Sciatic nerve (tissue), 2 donors: Measurements from ENCODE around the gene WDR4. TPM values are rescaled to one million over a fixed set of nuclear protein-coding genes. Genes with fewer than 3 reads are reported as not detected.
"Not testable (repeated sequence)": the region's sequence is repeated elsewhere in the genome, so short reads cannot be mapped to it uniquely, and the experiment has no call there.

Source experiments
- ATAC-seq: fragments of 200-7000 bp; cut with Tn5 transposase; one replicate; pipeline ENCODE4 v1.9.1; 2020; ENCODE audit warnings: mild to moderate bottlenecking, moderate library complexity
- DNase-seq: peaks from one replicate; pipeline ENCODE4 v3.0.0-alpha.2; 2020; ENCODE audit warnings: low spot score
- intact Hi-C: fragments of 100-400 bp; cut with DNase I; formaldehyde crosslinking; loops from one replicate; pipeline ENCODE4 v1.14.2; 2022
- total RNA-seq: library from RNA; stranded (reverse); fragmentation: NEBNext Ultra II Directional; extraction: Animal tissue kit (Norgen Biotek cat#: 25700); gene quantifications from one replicate; pipeline ENCODE4 v1.2.1, GENCODE V29; 2021
- donor health status: DM: no; HTN: no; CAD: no.
- donor health status: DM: no; HTN: no; CAD: no.

Gene WDR4
- total RNA-seq, 1 donor from 2014 or later: 13.0 TPM

GRCh38 chr21:42845296-42845965, 33.9 kb downstream of the WDR4 start:
- intact Hi-C loops: no loop called here
- ATAC-seq: peak; percentile 50
- DNase-seq: peak; percentile 56

- DNase-seq: peak; percentile 47
- ATAC-seq: peak; percentile 55
- intact Hi-C loops: no loop called here
Observed at GRCh38 chr21:42844411-42845113, 34.8 kb downstream of the WDR4 start.

- no peak for ATAC-seq
- intact Hi-C loops: no loop called here
- no peak for DNase-seq
Observed at GRCh38 chr21:42843056-42843455, 36.3 kb downstream of the WDR4 start.

GRCh38 chr21:42841916-42842655, 37.3 kb downstream of the WDR4 start:
- intact Hi-C loops, ATAC-seq: not testable (repeated sequence)
- DNase-seq: peak; percentile 50

GRCh38 chr21:42841156-42841915, 38.0 kb downstream of the WDR4 start:
- DNase-seq (peak; percentile 37), ATAC-seq (no peak)
- intact Hi-C loops: no loop called here

- ATAC-seq: no peak
- peak; percentile 9 for DNase-seq
- intact Hi-C loops: no loop called here
Observed at GRCh38 chr21:42840411-42841155, 38.8 kb downstream of the WDR4 start.

GRCh38 chr21:42839271-42840231, 39.8 kb downstream of the WDR4 start:
- ATAC-seq: no peak
- intact Hi-C loops: no loop called here
- peak; percentile 47 for DNase-seq

GRCh38 chr21:42838212-42838690, 41.1 kb downstream of the WDR4 start:
- intact Hi-C loops, ATAC-seq, DNase-seq: not testable (repeated sequence)

GRCh38 chr21:42837421-42838211, 41.7 kb downstream of the WDR4 start:
- ATAC-seq (no peak), DNase-seq (peak; percentile 54)
- intact Hi-C loops: no loop called here

GRCh38 chr21:42836767-42837301, 42.5 kb downstream of the WDR4 start:
- ATAC-seq (no peak), DNase-seq (peak; percentile 54)
- intact Hi-C loops: no loop called here

- DNase-seq (no peak), ATAC-seq (no peak)
- intact Hi-C loops: no loop called here
Observed at GRCh38 chr21:42836402-42836666, 43.0 kb downstream of the WDR4 start.

GRCh38 chr21:42835611-42836401, 43.5 kb downstream of the WDR4 start:
- intact Hi-C loops: no loop called here
- no peak for ATAC-seq
- DNase-seq: peak; percentile 14

GRCh38 chr21:42835211-42835610, 44.1 kb downstream of the WDR4 start:
- ATAC-seq: no peak
- intact Hi-C loops: no loop called here
- peak; percentile 5 for DNase-seq

GRCh38 chr21:42834726-42835191, 44.6 kb downstream of the WDR4 start:
- ATAC-seq (no peak), DNase-seq (peak; percentile 54)
- intact Hi-C loops: no loop called here

- ATAC-seq (no peak), DNase-seq (peak; percentile 46)
- intact Hi-C loops: no loop called here
Observed at GRCh38 chr21:42833859-42834725, 45.2 kb downstream of the WDR4 start.
